ENCODE data around the gene ATP6V0E2.

GRCh38 chr7:149880638-149881311 lies 7.0 kb downstream of the ATP6V0E2 start:
- TF ChIP-seq CTCF (IDR thresholded peaks at IDR 0.05), result no peak
- no peak for TF ChIP-seq POLR2A (IDR thresholded peaks at IDR 0.05)

Measured in body of pancreas (tissue), 4 donors.